GM20431 (cell line): ENCODE data around the gene ATXN7L1.

Experiments used
- in situ Hi-C: fragments of 300-500 bp; cut with MseI, MboI; formaldehyde crosslinking; loops from one replicate; pipeline ENCODE4 v1.15.0; 2020; ENCODE audit warnings: low sequenced_read_pairs; ENCODE audit not compliant: unreplicated experiment

Gene ATXN7L1

GRCh38 chr7:105760551-105761447 lies 115.6 kb downstream of the ATXN7L1 start:
- in situ Hi-C loops, result loop anchor here (10.0 to 25.0 kb wide), 2 partner anchors 284 to 377 kb away; no protein-coding TSS in a partner anchor

DNA sequence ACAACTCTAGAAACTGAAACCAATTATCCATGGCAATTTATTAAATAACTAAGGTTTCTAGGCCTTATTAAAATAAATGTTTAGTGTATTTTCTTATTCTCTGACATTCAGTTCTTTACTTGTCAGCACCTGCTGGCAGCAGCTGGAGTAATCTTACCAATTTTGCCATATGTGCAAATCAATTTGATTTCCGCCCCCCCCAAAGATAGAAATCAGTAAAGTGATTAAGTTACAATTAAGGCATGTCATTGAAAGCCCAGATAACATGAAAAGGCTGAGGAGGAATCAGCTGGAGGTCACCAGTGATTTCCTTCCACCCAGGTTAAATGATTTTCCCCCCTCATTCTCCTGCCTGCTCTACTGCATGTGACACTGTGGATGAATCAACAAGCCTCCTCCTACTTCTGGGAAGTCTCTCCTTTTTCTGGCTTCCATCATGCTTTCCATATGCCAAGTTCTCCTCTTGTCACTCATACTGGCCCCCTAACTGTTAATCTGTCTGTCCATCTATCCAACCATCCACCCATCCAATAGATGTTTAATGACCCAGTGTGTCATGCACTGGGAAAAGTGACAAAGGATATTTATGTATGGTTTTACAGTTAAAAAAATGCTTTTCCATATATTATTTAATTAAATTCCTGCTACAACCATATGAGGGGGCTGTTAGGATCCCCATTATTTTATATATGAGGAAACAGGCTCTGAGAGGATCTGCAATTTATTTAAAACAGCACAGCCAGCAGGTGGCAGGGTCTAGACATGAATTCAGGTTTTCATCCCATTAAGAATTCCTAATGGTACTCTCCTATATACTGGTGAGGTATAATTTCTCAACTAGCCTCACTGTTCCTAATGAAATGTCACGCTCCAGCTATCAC lies 116.5 kb downstream of the ATXN7L1 start:
- in situ Hi-C loops, result loop anchor here (10.0 to 25.0 kb wide), 3 partner anchors 255 to 377 kb away; no protein-coding TSS in a partner anchor

DNA sequence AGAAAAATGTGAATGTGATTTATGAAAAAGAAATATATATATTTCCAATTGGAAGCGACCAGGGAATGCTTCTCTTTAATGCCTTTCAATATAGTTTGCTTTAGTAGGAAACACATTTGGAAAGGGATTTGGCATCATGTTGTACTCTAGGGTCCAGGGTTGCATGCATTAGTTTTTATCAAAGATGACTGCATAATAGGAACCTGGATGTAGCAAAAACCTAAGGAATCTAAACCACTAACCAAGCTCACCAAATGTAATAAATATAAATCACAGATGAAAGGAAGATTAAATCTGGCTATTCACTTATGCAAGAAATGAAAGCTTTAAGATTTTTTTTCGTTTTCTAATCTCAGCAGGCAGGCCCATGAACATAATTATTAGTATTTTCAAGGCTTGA lies 120.0 kb downstream of the ATXN7L1 start:
- in situ Hi-C loops, result loop anchor here (10.0 to 25.0 kb wide), 2 partner anchors 258 to 381 kb away; no protein-coding TSS in a partner anchor

DNA sequence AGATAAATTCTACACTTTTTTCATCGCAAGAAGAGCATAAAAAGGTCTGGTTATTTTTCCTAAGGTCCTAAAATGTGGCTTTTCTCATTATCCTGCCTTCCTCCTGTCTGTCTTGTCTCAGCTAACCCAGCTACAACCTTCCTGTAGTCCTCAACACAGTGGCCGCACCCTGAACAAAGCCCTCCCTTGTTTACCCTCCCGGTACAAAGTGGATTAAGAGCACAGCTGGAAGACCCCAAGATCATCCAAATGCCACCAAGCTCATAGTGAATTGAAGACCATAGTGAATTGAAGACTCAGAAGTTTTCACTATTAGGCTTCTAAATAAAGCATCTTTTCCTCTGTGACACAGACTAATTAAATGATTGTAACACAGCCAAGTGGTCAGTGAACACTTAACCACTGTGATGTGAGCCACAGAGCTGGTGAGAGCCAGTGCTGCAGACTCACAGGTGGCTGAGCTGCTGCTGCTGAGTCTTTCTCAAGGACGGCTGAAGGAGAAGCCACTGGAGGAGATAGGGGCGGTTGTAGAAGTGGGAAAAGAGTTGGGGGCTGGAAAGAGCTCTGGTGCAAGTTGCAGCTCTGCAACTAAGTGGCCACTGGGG lies 123.6 kb downstream of the ATXN7L1 start:
- in situ Hi-C loops, result loop anchor here (10.0 to 25.0 kb wide), 2 partner anchors 262 to 385 kb away; no protein-coding TSS in a partner anchor

DNA sequence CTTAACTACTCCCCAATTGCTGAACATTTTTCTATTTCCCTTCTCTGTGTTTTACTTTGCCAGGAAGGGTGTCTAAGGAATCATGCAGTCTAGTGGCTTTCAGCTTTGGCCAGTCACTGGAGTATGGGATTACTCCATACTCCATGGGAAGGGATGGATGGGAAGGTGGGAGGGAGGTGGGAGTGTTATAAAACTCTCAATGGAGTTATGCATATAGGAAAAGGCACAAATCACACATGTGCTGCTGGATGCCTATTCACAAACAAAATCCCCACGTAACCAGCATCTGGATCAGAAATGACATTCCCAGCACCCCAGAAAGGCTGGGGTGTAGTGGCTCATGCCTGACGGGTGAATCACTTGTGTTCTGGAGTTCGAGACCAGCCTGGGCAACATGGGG lies 125.3 kb downstream of the ATXN7L1 start:
- in situ Hi-C loops, result loop anchor here (10.0 to 25.0 kb wide), 2 partner anchors 264 to 386 kb away; no protein-coding TSS in a partner anchor

- in situ Hi-C loops, result no loop called here
Observed at GRCh38 chr7:105748701-105749100, 127.7 kb downstream of the ATXN7L1 start.

DNA sequence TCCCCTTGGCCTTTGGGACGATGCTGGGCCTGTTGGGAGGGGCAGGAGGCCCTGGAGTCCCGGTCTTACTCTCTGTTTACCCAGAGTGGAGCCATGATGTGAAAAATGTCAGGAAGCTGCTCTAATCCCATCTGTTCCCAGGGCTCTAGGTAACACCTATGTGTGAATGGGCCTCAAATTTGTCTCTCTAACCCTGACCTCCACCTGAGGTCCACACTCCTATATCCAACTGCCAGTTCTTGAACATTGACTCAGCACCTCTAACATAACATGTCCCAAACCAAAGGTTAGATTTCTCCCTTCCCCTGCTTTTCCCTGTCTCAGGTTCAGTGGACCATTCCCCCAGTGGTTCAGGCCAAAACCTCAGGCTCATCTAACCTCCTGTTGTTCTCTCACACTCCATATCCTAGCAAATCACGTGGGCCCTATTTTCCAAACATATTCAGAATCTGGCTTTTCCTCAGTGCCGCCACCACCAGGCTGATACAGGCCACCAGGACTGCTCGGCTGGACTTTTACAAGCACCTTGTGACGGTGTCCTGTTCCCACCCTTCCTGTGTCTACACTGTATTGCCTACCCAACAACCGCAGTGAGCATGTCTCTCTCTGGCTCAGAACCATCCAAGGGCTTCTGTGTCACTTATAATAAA lies 130.6 kb downstream of the ATXN7L1 start:
- in situ Hi-C loops, result no loop called here

DNA sequence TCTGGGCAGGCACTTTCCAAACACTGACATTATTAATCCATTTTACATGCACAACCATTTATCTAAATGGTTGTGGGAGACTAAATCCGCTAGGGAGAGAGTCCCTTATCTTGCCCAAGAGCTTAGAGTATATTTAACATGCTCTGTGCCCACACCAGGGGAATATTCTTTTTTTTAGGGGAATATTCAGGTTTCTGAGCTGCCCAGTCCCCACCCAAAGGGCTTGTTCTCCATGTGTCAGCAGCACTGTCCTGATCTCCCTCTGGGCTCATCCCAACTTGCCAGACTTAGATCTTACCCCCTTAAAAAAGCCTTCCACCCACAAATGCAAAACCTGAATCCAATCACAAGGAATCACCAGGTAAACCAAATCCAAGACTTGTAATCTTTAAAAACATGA lies 132.1 kb downstream of the ATXN7L1 start:
- in situ Hi-C loops, result no loop called here

DNA sequence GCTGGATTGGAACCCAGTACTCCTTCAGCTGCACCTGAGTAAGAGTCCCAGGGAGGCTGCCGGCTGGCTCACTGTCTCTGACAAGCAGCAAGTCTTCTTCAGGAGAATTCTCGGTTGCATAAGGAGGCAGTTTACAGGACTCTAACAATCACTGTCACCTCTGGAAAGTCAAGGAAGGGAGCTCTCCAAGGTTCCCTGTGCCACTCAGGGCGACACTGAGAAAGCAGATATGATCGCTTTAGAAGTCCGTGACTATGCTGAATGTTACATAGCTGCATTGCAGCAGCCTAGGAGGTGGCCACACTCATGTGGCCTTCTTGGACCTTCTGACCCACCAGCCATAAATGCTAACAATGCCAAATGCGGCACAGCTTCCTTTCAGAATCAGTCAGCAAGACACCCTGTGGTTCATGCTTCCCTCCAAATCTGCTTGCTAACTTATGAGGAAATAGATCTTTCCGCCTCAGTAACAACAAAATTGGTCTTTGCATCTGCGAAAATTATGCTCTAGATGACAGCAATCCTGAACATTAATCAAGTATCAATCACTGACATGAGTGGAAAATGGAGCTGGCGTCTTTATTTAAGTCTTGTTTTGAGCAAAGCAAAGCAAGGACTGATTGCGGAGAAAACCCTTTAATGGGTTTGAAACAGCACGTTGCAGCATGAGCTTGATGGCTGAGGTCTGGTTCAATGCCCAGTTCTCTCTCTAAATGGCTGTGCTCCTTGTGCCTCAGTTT lies 132.9 kb downstream of the ATXN7L1 start:
- in situ Hi-C loops, result no loop called here

DNA sequence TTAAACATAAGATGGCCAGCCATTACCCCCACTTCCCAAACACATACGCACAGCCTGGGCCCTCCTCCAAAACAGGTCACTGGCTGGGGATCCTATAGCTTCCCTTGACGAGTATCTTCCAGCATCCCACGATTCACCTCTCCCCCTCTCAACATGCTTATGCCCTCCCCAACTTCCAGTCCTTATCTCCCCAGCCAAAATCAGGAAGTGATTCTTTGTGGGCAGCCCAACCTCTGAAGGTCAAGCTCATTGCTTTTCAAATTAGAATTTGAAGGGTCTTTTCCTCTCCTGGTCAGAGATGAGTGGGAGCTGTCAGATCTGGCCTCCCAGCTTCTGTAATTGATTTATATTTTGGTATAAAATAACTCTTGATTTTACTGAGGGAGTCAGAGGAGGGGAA lies 133.6 kb downstream of the ATXN7L1 start:
- in situ Hi-C loops, result no loop called here

DNA sequence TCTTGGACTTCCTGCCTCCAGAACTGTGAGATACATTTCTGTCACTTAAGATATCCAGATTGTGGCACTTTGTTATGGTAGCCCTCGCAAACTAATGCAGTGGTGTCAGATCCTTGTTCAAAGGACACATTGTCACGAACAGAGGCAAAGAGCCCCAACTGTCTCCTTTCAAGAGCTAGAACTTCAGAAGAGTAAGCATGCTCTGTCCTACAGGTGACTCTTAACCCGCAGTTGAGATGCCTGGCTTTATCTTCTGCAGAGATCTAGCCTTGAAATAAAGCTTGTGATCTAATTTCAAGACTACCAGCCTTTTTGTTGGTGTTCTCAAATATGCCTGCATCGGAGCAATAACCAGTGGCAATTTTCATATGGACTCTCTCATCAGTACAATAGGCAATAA lies 134.4 kb downstream of the ATXN7L1 start:
- in situ Hi-C loops, result no loop called here

- in situ Hi-C loops, result no loop called here
Observed at GRCh38 chr7:105738133-105738532, 138.3 kb downstream of the ATXN7L1 start.

- in situ Hi-C loops, result no loop called here
Observed at GRCh38 chr7:105734233-105734632, 142.2 kb downstream of the ATXN7L1 start.

GRCh38 chr7:105731042-105731441 lies 145.4 kb downstream of the ATXN7L1 start:
- in situ Hi-C loops, result no loop called here

- in situ Hi-C loops, result no loop called here
Observed at GRCh38 chr7:105728028-105728427, 148.4 kb downstream of the ATXN7L1 start.

DNA sequence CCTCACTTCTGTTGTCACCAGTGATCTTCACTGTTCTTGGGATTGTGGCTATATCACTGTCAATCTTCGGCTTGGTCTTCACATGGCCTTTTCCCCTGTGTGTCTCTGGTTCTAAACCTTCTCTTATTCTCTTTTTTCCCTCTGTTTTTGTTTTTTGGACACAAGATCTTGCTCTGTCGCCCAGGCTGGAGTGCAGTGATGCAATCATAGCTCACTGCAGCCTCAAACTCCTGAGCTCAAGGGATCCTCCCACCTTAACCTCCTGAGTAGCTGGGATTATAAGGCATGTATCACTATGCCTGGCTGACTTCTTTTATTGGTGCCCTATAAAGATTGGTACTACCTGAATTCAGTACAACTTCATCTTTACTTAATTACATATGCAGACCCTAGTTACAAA lies 151.7 kb downstream of the ATXN7L1 start:
- in situ Hi-C loops, result no loop called here

DNA sequence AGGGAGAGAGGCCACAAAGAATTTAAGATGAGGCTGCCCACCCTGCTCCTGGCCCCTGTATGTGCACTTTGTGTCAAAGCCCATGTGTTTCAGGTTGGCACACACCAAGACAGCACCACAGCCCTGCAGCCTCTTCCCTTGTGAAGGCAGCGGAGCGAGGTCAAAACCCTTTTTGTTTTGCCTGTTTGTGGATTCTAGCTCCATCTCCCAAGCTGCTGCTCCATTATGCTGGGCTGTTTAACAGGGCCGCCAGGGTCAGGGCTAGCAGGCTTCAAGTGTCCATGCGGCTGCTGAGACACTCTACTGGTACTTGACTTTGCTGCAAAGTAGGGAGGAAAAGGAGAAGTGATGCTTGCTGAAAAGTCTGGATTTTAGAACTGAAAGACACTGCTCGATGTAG lies 152.8 kb downstream of the ATXN7L1 start:
- in situ Hi-C loops, result no loop called here

DNA sequence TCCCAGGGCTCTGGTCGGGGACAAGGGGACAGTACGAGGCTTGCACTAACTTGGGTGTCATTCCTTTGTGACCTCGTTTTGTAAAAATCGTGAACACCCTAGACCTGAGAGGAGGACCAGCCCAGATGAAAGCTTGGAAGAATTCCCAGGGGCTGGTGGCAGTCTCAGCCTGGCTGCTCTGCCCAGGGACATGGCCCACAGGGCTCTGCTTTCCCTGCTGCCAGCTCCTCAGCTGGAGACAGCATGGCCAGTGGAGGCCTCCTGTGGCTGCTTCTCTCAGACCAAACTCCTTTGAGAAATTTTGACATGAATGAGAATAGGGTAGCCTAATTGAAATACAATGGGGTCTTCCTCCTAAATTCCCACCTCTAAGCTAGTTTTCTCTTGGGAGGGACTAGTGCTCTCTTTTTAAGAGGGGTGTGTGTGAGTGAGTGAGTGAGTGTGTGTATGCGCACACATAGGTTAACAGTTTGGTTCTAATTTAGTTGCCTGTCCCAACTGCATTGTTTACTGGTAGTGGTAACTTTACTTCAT lies 154.8 kb downstream of the ATXN7L1 start:
- in situ Hi-C loops, result no loop called here

GRCh38 chr7:105719919-105720318 lies 156.5 kb downstream of the ATXN7L1 start:
- in situ Hi-C loops, result no loop called here
